22Rv1 (cell line): Measurements from ENCODE around the gene RTP5.

ENCODE experiments used
- H3K27ac ChIP-seq: fragments of 450-650 bp; 2 replicates; pipeline ENCODE4 v1.5.1; 2017
- ZFX ChIP-seq: fragments of 450-650 bp; IDR thresholded peaks from 2 replicates; pipeline ENCODE4 v1.6.1; 2017; ENCODE audit warnings: antibody characterized with exemption, borderline replicate concordance
- TF ChIP-seq, protein P1 (sequence below): fragments of 450-650 bp; IDR thresholded peaks from 2 replicates; pipeline ENCODE4 v1.5.1; 2017; ENCODE audit warnings: mild to moderate bottlenecking

The RTP5 gene

GRCh38 chr2:241833101-241833663 is 36.3 kb upstream of the RTP5 start:
- peak overlapping the region; percentile 34 for H3K27ac ChIP-seq
- TF ChIP-seq ZFX: no peak
- TF ChIP-seq, protein P1, sequence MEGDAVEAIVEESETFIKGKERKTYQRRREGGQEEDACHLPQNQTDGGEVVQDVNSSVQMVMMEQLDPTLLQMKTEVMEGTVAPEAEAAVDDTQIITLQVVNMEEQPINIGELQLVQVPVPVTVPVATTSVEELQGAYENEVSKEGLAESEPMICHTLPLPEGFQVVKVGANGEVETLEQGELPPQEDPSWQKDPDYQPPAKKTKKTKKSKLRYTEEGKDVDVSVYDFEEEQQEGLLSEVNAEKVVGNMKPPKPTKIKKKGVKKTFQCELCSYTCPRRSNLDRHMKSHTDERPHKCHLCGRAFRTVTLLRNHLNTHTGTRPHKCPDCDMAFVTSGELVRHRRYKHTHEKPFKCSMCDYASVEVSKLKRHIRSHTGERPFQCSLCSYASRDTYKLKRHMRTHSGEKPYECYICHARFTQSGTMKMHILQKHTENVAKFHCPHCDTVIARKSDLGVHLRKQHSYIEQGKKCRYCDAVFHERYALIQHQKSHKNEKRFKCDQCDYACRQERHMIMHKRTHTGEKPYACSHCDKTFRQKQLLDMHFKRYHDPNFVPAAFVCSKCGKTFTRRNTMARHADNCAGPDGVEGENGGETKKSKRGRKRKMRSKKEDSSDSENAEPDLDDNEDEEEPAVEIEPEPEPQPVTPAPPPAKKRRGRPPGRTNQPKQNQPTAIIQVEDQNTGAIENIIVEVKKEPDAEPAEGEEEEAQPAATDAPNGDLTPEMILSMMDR: no peak

DNA sequence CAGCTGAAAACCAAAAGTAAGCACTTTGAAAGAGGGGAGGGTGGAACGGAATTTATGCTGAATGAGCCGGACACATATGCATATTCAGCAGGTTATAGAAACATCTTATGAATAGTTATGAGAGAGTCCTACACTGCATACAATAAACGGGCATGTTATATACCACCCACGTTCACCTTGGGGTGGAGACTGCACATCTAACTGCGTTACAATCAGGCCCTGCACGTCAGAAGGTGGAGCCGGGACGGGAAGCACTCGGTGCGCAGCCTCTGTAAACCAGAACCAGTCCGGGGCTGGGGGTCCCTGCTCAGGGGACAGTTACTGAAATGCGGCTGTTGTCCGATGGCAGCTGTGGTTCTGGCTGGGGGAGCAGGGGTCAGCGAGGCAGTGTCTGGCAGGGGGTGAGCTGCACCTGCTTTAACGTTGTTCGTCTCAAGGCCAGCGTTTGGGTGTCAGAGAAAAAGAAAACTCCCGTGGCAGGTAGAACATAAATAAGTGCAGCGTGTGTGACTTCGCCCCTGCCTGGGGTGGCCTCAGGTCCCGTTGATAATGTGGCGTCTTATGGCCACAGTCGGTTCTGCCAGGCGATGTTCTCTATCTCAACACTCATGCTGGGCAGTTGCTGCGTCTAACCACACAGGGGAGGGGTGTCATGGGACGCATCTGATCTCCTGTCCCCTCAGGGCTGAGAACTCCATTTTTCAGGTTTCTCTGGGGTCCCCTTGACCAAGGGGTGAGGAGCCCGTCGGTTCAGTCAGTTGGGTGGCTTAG is 35.6 kb upstream of the RTP5 start:
- H3K27ac ChIP-seq: peak overlapping the region; percentile 34

GRCh38 chr2:241834527-241835210 is 34.9 kb upstream of the RTP5 start:
- TF ChIP-seq, protein P1: no peak
- TF ChIP-seq ZFX: no peak
- H3K27ac ChIP-seq: no peak overlapping the region

DNA sequence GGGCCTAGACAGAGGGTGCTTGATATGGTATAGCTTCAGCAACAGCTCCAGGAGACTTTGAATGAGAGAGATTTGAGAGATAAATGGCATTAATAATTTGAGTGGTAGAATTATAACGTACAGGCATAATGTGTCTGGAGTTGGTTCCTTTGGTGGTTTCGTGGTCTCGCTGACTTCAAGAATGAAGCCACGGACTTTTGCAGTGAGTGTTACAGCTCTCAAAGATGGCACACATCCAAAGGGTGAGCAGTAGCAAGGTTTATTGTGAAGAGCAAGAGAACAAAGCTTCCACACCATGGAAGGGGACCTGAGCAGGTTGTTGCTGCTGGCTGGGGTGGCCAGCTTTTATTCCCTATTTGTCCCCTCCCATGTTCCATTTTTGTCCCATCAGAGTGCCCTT is 33.9 kb upstream of the RTP5 start:
- no peak overlapping the region for H3K27ac ChIP-seq
- TF ChIP-seq ZFX: no peak
- TF ChIP-seq, protein P1: no peak

- TF ChIP-seq, protein P1: no peak
- no peak for TF ChIP-seq ZFX
- no peak overlapping the region for H3K27ac ChIP-seq
Measured at GRCh38 chr2:241836292-241836691, 33.2 kb upstream of the RTP5 start.

GRCh38 chr2:241837197-241837965 is 32.1 kb upstream of the RTP5 start:
- H3K27ac ChIP-seq: no peak overlapping the region
- TF ChIP-seq, protein P1: no peak
- no peak for TF ChIP-seq ZFX

DNA sequence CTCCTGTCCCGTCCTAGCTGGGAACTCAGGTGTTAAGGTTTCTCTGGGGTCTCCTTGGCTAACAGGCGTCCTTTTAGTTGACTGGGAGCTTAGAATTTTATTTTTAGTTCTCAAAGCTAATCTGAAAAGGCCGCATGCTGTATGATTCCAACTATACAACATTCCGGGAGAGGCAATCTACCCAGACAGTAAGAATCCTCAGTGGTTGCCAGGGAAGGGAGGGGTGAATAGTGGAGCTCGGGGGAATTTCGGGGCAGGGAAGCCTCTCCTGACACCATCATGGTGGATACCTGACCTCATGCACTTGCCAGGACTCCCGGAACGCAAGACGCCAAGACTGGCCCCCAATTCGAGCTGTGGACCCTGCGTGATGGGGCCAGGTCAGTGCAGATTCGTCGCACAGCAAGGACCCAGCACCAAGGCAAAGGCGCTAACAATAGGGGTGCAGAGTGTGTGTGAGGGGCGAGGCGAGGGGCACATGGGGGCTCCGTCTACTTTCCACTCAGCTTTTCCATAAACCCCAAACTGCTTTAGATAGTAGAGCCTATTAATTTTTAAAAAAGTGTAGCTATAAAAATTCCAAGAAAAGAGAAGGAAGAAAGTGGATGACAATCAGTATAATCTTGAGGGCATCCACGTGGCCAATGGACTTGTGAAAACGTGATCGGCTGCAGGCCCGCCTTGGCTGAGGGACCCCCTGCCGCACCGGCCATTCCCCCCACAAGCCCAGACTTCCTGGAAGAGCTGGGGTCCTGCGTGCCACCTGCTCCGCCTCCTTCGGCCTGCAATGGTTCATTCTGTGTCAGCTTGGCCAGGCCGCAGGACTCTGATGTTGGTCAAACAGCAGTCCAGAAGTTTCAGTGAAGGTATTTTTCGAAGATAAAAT is 28.1 kb upstream of the RTP5 start:
- no peak for TF ChIP-seq ZFX
- TF ChIP-seq, protein P1: no peak
- H3K27ac ChIP-seq: no peak overlapping the region
